ENCODE measurements around the gene CBX3.
A peak's percentile ranks its signal among the peaks of the same experiment; 100 is the strongest.

The CBX3 gene

GRCh38 chr7:26202019-26202990, 760 bp downstream of the CBX3 start:
- TF ChIP-seq GATA2 (IDR thresholded peaks at IDR 0.05; ENCODE audit: low read depth, low read length) (no peak), GATA3 (IDR thresholded peaks at IDR 0.05; ENCODE audit: low read depth, low read length) (0 out of 2 replicates have a peak, but pooled peaks have one; percentile 1)

GRCh38 chr7:26203016-26203415, 1.5 kb downstream of the CBX3 start:
- TF ChIP-seq GATA2 (IDR thresholded peaks at IDR 0.05; ENCODE audit: low read depth, low read length) (no peak), GATA3 (IDR thresholded peaks at IDR 0.05; ENCODE audit: low read depth, low read length) (0 out of 2 replicates have a peak, but pooled peaks have one; percentile 0)

- no peak for TF ChIP-seq GATA3 (IDR thresholded peaks at IDR 0.05; ENCODE audit: low read depth, low read length)
- peak; percentile 61 for TF ChIP-seq GATA2 (IDR thresholded peaks at IDR 0.05; ENCODE audit: low read depth, low read length)
Observed at GRCh38 chr7:26208040-26208439, 6.5 kb downstream of the CBX3 start.

- TF ChIP-seq GATA3 (IDR thresholded peaks at IDR 0.05; ENCODE audit: low read depth, low read length): no peak
- no peak for TF ChIP-seq GATA2 (IDR thresholded peaks at IDR 0.05; ENCODE audit: low read depth, low read length)
Observed at GRCh38 chr7:26212921-26213718, 11.6 kb downstream of the CBX3 start.

- TF ChIP-seq GATA2 (IDR thresholded peaks at IDR 0.05; ENCODE audit: low read depth, low read length) (no peak), GATA3 (IDR thresholded peaks at IDR 0.05; ENCODE audit: low read depth, low read length) (no peak)
Observed at GRCh38 chr7:26213807-26214515, 12.4 kb downstream of the CBX3 start.

GRCh38 chr7:26216049-26216448, 14.5 kb downstream of the CBX3 start:
- TF ChIP-seq GATA2 (IDR thresholded peaks at IDR 0.05; ENCODE audit: low read depth, low read length) (no peak), GATA3 (IDR thresholded peaks at IDR 0.05; ENCODE audit: low read depth, low read length) (no peak)

- TF ChIP-seq GATA2 (IDR thresholded peaks at IDR 0.05; ENCODE audit: low read depth, low read length): no peak
- TF ChIP-seq GATA3 (IDR thresholded peaks at IDR 0.05; ENCODE audit: low read depth, low read length): no peak
Observed at GRCh38 chr7:26224359-26224758, 22.8 kb downstream of the CBX3 start.

GRCh38 chr7:26227987-26228386, 26.4 kb downstream of the CBX3 start:
- TF ChIP-seq GATA3 (IDR thresholded peaks at IDR 0.05; ENCODE audit: low read depth, low read length): no peak
- TF ChIP-seq GATA2 (IDR thresholded peaks at IDR 0.05; ENCODE audit: low read depth, low read length): no peak

- TF ChIP-seq GATA2 (IDR thresholded peaks at IDR 0.05; ENCODE audit: low read depth, low read length): no peak
Observed at GRCh38 chr7:26233902-26234511, 32.5 kb downstream of the CBX3 start.

GRCh38 chr7:26237035-26237807, 35.7 kb downstream of the CBX3 start:
- no peak for TF ChIP-seq GATA3 (IDR thresholded peaks at IDR 0.05; ENCODE audit: low read depth, low read length)
- no peak for TF ChIP-seq GATA2 (IDR thresholded peaks at IDR 0.05; ENCODE audit: low read depth, low read length)

- TF ChIP-seq GATA3 (IDR thresholded peaks at IDR 0.05; ENCODE audit: low read depth, low read length) (no peak), GATA2 (IDR thresholded peaks at IDR 0.05; ENCODE audit: low read depth, low read length) (no peak)
Observed at GRCh38 chr7:26238032-26238431, 36.5 kb downstream of the CBX3 start.

- no peak for TF ChIP-seq GATA3 (IDR thresholded peaks at IDR 0.05; ENCODE audit: low read depth, low read length)
- TF ChIP-seq GATA2 (IDR thresholded peaks at IDR 0.05; ENCODE audit: low read depth, low read length): no peak
Observed at GRCh38 chr7:26245150-26245549, 43.6 kb downstream of the CBX3 start.

- no peak for TF ChIP-seq GATA2 (IDR thresholded peaks at IDR 0.05; ENCODE audit: low read depth, low read length)
- no peak for TF ChIP-seq GATA3 (IDR thresholded peaks at IDR 0.05; ENCODE audit: low read depth, low read length)
Observed at GRCh38 chr7:26250239-26250638, 48.7 kb downstream of the CBX3 start.

Data from SH-SY5Y (cell line).